ENCODE data around the gene STK38L. TPM values are rescaled to one million over a fixed set of nuclear protein-coding genes. Genes with fewer than 3 reads are reported as not detected.

The STK38L gene
- total and polyA plus RNA-seq, 4 donors, result 54.6 to 414 (median 156) TPM

DNA sequence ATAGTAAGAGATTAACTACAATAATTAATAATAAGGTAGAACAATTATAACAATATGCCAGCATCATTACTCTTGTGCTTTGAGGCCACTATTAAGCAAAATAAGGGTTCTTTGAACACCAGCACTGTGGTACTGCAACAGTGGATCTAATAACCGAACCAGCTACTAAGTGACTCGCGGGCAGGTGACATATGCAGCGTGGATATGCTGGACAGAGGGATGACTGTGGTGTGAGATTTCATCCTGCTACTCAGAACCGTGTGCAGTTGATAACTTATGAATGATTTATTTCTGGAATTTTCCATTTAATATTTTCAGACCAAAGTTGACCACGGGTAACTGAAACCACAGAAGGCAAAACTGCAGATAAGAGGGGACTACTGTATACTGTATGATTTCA lies 123.0 kb downstream of the STK38L start:
- H3K4me1 ChIP-seq (ENCODE audit: control insufficient read depth in 1 of 2, insufficient read depth in 2 of 2, low read length in 2 of 2), result no peaks in the 10 kb centered on the region
- H3K27me3 ChIP-seq (ENCODE audit: control insufficient read depth in 1 of 2, insufficient read depth in 2 of 2, low read length in 1 of 2), result no peaks in the 10 kb centered on the region
- DNase-seq (no peak), ATAC-seq (ENCODE audit: low FRiP score) (no peak)
- peaks cover 2 to 3% of the 10 kb centered on the region in 2 donors for H3K36me3 ChIP-seq (ENCODE audit: control insufficient read depth in 1 of 2, insufficient read depth in 2 of 2, low read length in 1 of 2)
- no peak overlapping the region for H3K27ac ChIP-seq (ENCODE audit: low read depth in 1 of 2, low read length in 2 of 2)
- WGBS, 2 donors, result 81 to 87% methylated on average over 6 of the region's 6 CpGs
- intact Hi-C loops (cut with DNase I), result no loop called here
- no peak overlapping the region for H3K4me3 ChIP-seq (ENCODE audit: low read length in 2 of 2)
- H3K9me3 ChIP-seq (ENCODE audit: control insufficient read depth, low read length), result no peaks in the 10 kb centered on the region

Other genes starting within 250 kb of the STK38L start
- 10 to 100 TPM; 49.7 to 56.1 TPM for gene TM7SF3, start 229.9 kb upstream of the STK38L start, total RNA-seq
- gene TM7SF3, start 229.9 kb upstream of the STK38L start, polyA plus RNA-seq, result 100 to 1,000 TPM in 1 of 2 donors, 10 to 100 TPM in 1; 69.6 to 245 TPM
- 10 to 100 TPM; 58.8 to 61.6 TPM for gene MED21, start 221.7 kb upstream of the STK38L start, total RNA-seq
- gene MED21, start 221.7 kb upstream of the STK38L start, polyA plus RNA-seq, result 10 to 100 TPM; 27.1 to 67.7 TPM
- gene C12orf71, start 161.7 kb upstream of the STK38L start, total RNA-seq, result not detected
- not detected for gene C12orf71, start 161.7 kb upstream of the STK38L start, polyA plus RNA-seq
- 10 to 100 TPM; 18.1 to 22.6 TPM for gene BMAL2, start 88.5 kb downstream of the STK38L start, total RNA-seq
- gene BMAL2, start 88.5 kb downstream of the STK38L start, polyA plus RNA-seq, result 1 to 10 TPM; 2.8 to 4.4 TPM
- under 1 TPM; 0.52 to 0.90 TPM for gene SMCO2, start 202.4 kb downstream of the STK38L start, total RNA-seq
- gene SMCO2, start 202.4 kb downstream of the STK38L start, polyA plus RNA-seq, result under 1 TPM in 1 of 2 donors, not detected in 1; 0.72 TPM